ENCODE results near the gene GGA1.

Gene GGA1

GRCh38 chr22:37608477-37609239 lies at the start of gene GGA1:
TSS of gene GGA1 (plus strand) at chr22:37608834. CDS start at chr22:37608861, 27 bp downstream.
- DNase-seq: peak; percentile 96

GRCh38 chr22:37559521-37559900 lies 49.1 kb upstream of the GGA1 start:
- no peak for DNase-seq

GRCh38 chr22:37559901-37560607 lies 48.6 kb upstream of the GGA1 start, which contains the start of gene CDC42EP1:
TSS of gene CDC42EP1 (plus strand) at chr22:37560480. CDS start at chr22:37566350, 5,870 bp downstream.
- no peak for DNase-seq

- DNase-seq: no peak
Measured at GRCh38 chr22:37560608-37561211, 47.9 kb upstream of the GGA1 start.

DNA sequence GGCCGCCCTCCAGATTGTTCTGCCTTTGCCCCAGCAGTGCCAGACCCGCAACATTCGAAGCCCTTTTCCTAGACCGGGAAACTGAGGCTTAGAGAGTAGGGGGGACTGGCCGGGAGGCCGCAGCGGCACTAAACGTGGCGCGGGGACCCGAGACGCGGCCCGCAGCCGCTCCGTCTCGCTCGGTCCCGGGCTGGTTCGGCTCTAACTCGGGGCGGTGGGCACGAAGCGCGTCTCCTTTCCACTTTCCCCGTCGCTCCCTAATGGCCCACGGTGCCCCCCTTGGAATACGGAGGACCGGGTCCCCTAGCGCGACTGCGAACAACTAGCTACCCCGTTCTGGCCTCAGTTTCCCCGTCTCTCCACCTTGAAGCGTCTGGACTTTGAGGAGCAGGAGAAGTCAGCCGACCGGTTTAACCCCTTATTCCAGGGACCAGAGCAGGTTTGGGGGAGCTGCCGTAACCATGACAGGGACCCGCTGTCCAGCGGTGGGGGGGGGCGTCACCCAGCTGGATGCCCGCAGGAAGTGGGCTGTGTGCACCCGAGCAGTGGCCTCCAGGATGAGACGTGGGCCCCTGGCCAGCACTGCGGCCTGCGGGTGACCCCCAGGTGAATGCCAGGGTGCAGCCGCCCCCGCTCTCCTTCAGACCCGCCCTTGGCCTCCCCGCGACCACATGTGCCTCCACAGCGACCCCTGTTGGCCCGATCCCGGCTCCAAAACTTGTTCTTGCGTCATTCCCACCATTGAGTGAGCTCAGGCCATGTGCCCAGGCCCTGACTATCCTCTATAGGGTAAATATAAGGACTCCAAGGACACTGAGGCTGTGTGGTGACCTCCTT lies 47.2 kb upstream of the GGA1 start:
- DNase-seq: peak; percentile 71

- DNase-seq: no peak
Measured at GRCh38 chr22:37562049-37562875, 46.4 kb upstream of the GGA1 start.

DNA sequence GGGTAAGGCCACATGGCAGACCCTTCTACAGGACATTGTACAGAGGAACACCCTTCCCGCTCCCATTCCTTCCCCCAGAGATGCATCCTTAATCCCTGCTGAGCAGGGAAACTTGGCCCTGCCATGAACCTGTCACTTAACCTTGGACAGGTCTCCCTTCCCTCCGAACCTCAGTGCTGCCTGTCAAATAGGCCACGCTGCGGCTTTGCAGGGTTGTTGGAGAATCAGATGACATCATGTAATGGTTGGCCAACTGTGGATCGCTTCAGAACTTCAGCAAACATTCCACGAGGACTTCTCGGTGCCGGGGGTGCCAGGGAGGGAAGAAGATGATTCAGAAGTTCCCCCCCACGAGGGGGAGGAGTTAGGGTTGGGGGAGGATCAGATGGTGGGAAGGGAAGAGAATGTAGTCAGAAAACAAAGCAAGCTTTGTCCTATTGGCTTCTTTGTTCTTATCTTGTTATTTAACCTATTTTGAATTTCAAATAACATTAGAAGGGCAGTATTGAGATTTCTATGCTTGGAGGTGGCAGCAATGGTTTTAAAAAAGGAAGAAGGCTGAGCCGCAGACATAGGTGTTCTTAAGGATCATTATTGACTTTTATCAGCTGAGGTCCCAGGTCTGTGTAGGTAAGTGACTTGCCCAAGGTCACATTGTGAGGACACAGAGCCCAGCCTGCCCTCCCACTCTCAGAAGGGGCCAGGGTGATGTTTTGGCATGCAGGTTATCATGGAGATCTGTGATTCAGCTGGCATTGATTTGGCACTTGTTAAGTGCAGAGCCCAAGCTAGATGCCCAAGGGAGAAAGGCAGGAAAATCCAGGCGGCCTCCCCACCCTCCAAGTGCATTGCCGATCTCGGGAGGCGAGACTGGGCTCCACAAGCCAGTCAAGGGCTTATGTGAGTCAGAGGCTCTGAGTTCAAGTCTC lies 45.2 kb upstream of the GGA1 start:
- no peak for DNase-seq

GRCh38 chr22:37564111-37564711 lies 44.4 kb upstream of the GGA1 start:
- DNase-seq: no peak

- no peak for DNase-seq
Measured at GRCh38 chr22:37565830-37566229, 42.8 kb upstream of the GGA1 start.

GRCh38 chr22:37566329-37566837 lies 42.3 kb upstream of the GGA1 start:
- peak; percentile 19 for DNase-seq

DNA sequence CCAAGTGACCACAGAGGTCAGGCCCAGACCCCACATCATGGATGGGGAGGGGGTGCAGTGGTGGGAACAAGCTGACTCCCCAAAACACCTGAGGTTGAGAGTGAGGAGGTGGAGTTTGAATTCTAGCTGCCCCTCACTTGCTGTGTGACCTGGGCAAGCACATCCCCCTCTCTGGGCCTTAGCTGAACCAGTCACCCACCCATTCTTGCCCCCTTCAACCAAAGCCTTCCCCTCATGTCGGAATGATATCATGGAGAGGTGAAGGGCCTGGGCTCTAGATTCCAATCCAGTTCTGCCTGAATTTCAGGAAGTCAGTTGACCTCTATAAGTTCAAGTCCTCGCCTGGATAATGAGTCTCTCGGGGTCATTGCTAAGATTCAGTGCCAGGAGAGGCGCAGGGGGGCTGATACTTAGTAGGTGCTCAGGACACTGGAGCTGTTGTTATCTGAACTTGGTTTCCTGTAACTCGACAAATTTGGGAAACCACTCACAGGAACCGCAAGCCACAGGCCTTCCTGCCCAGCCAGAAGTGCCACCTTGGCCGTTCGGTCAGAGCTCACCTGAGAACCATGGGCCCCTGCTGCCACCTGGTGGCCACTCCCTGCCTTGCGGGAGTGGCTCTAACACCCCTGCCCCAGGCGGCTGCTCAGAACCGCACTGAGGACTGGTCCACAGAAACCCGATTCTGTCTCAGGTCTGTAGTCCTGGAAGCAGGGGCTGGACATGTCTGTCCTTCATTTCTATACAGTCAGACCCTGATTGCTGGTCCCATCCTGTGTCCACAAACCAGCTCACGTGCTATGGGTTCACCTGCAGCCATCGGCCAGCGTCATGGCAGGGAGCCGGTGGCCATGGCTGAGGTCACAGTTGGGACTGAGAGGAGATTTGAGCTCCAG lies 41.5 kb upstream of the GGA1 start:
- peak; percentile 82 for DNase-seq

- DNase-seq: no peak
Measured at GRCh38 chr22:37568012-37568411, 40.6 kb upstream of the GGA1 start.

GRCh38 chr22:37568448-37569008 lies 40.1 kb upstream of the GGA1 start:
- DNase-seq: no peak

DNA sequence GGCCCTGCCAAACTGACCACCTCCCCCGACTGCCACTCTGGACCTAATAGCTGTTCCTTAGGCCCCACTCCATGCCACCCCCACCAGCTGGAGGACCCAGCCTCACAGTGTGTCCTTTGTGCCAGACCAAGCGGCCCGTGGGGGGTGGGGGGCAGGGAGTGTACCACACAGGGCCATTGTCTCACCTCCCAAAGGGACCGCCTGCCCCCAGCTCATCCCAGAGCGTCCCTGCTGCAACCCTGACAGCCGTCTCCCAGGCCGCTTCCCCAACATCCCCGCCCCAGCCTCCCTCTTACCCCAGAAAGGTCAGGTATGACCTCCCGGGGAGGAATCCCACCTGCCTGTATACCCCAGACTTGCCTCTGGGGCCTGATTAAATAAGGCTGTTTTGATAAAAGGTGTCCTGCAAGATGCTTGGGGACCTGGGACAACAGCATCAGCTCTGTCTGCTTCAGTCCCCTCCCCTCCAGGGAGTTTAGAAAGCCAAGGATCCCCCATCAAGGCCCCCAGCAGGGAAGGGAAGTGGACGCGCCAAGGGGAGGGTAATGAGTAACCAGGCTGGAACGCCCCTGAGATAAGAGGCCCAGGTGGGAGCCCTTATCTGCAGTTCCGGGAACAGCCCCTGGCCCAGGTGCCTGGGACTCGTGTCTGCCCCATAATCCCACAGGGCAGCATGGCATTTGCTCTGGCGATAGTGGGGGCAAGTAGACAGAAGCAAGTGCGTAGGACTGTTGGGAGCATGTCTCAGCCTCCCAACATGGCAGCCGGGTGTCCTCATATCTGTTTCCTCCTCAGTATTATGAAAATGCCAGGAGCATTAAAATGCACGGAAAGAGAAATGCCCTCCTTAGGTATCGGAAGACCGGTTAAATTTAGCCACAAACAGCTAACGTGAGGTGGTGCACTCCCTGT lies 39.4 kb upstream of the GGA1 start:
- DNase-seq: no peak

DNA sequence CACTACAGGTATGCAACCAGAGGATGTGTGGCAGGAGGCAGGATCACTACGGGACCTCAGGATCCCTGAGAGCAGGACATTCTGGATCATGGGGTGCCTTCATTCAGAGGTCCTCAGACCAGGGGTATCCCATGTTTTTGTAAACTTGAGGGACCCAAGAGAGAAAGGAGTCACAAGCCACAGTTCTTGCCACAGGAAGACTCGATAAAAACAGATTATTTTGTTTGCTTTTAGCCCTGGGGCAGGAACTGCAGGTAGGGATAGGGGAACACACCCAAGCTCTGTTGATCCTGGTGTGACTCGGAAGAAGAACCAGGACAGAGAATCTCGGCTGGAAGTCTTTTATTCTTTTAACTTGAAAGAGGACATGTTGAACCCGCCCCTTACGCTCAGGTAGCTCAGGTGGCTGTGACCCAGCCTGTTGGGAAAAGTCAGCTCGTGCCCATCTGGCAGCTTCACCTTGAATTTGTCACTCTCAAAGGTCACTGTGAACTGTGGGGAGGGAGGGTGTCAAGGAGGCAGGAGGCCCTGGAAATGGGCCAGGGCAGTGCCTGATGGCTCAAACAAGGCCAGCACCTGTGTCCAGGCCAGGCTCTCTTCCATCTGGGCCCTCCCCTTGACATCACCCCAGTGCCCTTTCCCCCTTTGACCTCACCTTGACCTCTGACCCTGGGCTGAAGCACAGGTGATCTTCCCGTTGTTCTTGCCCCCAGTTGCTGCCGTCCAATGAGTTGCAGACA lies 38.5 kb upstream of the GGA1 start:
- no peak for DNase-seq

GRCh38 chr22:37570661-37570976 lies 38.0 kb upstream of the GGA1 start:
- DNase-seq: no peak

Data from stimulated activated naive CD4-positive, alpha-beta T cell treated with Interleukin-2 at 50 U/mL for 16 hours (primary cell).